HepG2 (cell line): ENCODE results near the gene NRSN2. TPM values are rescaled to one million over a fixed set of nuclear protein-coding genes. Genes with fewer than 3 reads are reported as not detected.

ENCODE experiments used
- CREB3 ChIP-seq: sonication (generic); formaldehyde crosslinking; IDR thresholded peaks from 2 replicates; pipeline ENCODE4 v1.5.0; 2020; ENCODE audit warnings: missing genetic modification reagents
- E2F2 ChIP-seq: sonication (generic); formaldehyde crosslinking; IDR thresholded peaks from 2 replicates; pipeline ENCODE4 v1.4.0; 2020; ENCODE audit warnings: missing genetic modification reagents, borderline replicate concordance
- FIP1L1 ChIP-seq: fragments of 200-400 bp; formaldehyde crosslinking; IDR thresholded peaks from 2 replicates; pipeline ENCODE4 v1.6.1; 2018; ENCODE audit warnings: low read depth, mild to moderate bottlenecking, low read length, moderate library complexity, borderline replicate concordance; ENCODE audit not compliant: insufficient read depth
- FOXC1 ChIP-seq: sonication (generic); formaldehyde crosslinking; IDR thresholded peaks from 2 replicates; pipeline ENCODE4 v1.8.0; 2022; ENCODE audit warnings: mild to moderate bottlenecking, missing genetic modification reagents, borderline replicate concordance
- KDM4B ChIP-seq: sonication (generic); formaldehyde crosslinking; IDR thresholded peaks from 2 replicates; pipeline ENCODE4 v1.4.0; 2020; ENCODE audit warnings: missing genetic modification reagents
- MTA1 ChIP-seq: sonication (generic); formaldehyde crosslinking; IDR thresholded peaks from 2 replicates; pipeline ENCODE4 v1.4.0; 2020; ENCODE audit warnings: missing genetic modification reagents, mild to moderate bottlenecking, borderline replicate concordance
- NR2F2 ChIP-seq: IDR thresholded peaks from 2 replicates; pipeline ENCODE4 v1.6.1; 2012; ENCODE audit warnings: low read depth, inconsistent platforms, borderline replicate concordance
- POLR2G ChIP-seq: fragments of 200-400 bp; formaldehyde crosslinking; IDR thresholded peaks from 2 replicates; pipeline ENCODE4 v1.6.1; 2018; ENCODE audit warnings: mild to moderate bottlenecking, low read depth, low read length, moderate library complexity
- RARA ChIP-seq: IDR thresholded peaks from 2 replicates; pipeline ENCODE4 v1.6.1; 2016; ENCODE audit warnings: missing genetic modification reagents, missing compliant biosample characterization
- SNAPC5 ChIP-seq: sonication (generic); formaldehyde crosslinking; IDR thresholded peaks from 2 replicates; pipeline ENCODE4 v1.8.1; 2023; ENCODE audit warnings: mild to moderate bottlenecking, missing genetic modification reagents, borderline replicate concordance
- SP5 ChIP-seq: IDR thresholded peaks from 2 replicates; pipeline ENCODE4 v1.6.1; 2016; ENCODE audit warnings: low read depth, borderline replicate concordance
- YEATS4 ChIP-seq: sonication (generic); formaldehyde crosslinking; IDR thresholded peaks from 2 replicates; pipeline ENCODE4 v1.4.0; 2020; ENCODE audit warnings: missing genetic modification reagents, borderline replicate concordance
- ZFP90 ChIP-seq: sonication (generic); formaldehyde crosslinking; IDR thresholded peaks from 2 replicates; pipeline ENCODE4 v1.8.0; 2022; ENCODE audit warnings: missing genetic modification reagents, mild to moderate bottlenecking, inconsistent platforms, borderline replicate concordance
- ZMAT3 ChIP-seq: sonication (generic); formaldehyde crosslinking; conservative IDR thresholded peaks from 2 replicates; pipeline ENCODE4 v1.7.0; 2021; ENCODE audit warnings: missing genetic modification reagents
- ZNF253 ChIP-seq: sonication (generic); formaldehyde crosslinking; IDR thresholded peaks from 2 replicates; pipeline ENCODE4 v1.8.0; 2022; ENCODE audit warnings: mild to moderate bottlenecking, missing genetic modification reagents, borderline replicate concordance
- ZNF33A ChIP-seq: sonication (generic); formaldehyde crosslinking; IDR thresholded peaks from 2 replicates; pipeline ENCODE4 v1.5.1; 2020; ENCODE audit warnings: missing genetic modification reagents, mild to moderate bottlenecking, moderate library complexity, borderline replicate concordance
- ZNF350 ChIP-seq: sonication (generic); formaldehyde crosslinking; IDR thresholded peaks from 2 replicates; pipeline ENCODE4 v1.4.0; 2020; ENCODE audit warnings: mild to moderate bottlenecking, low read depth, missing genetic modification reagents, borderline replicate concordance
- polyA plus RNA-seq, 8 experiments: library from polyadenylated mRNA; depleted of rRNA in 3 of 8; stranded (reverse) in 7 of 8; unstranded in 1 of 8; fragments of >200 nt; fragmentation: Illumina TruSeq in 4 of 8; extraction: Trizol in 4 of 8; gene quantifications; 2 replicates each; pipeline versions ENCODE4 v1.2.1 to v1.2.3, GENCODE V29; 2011 to 2016; ENCODE audit warnings: low read depth in 4 of 8, missing spikeins in 1 of 8, mixed read lengths in 1 of 8; ENCODE audit not compliant: insufficient read depth in 1 of 8
- total RNA-seq, 5 experiments: library from RNA; depleted of rRNA; stranded (reverse); fragments of >200 nt; fragmentation: Illumina TruSeq; extraction: Trizol; gene quantifications; 2 replicates each; pipeline ENCODE4 v1.2.3, GENCODE V29; 2016; ENCODE audit warnings: low read depth in 1 of 5
- TF ChIP-seq, protein P1 (sequence below), 2 experiments: fragments of 450-650 bp in 1 of 2; sonication (generic) in 1 of 2; formaldehyde crosslinking; IDR thresholded peaks; 2 replicates each; pipeline versions ENCODE4 v1.5.0 to v1.8.0; 2020 to 2022; ENCODE audit warnings: mild to moderate bottlenecking in 1 of 2, missing genetic modification reagents in 1 of 2
- TF ChIP-seq, protein P2 (sequence below): sonication (generic); formaldehyde crosslinking; IDR thresholded peaks from 2 replicates; pipeline ENCODE4 v1.4.0; 2020; ENCODE audit warnings: missing genetic modification reagents
- TF ChIP-seq, protein P3 (sequence below): sonication (generic); formaldehyde crosslinking; IDR thresholded peaks from 2 replicates; pipeline ENCODE4 v1.8.0; 2022; ENCODE audit warnings: missing genetic modification reagents, low read depth, mild to moderate bottlenecking, borderline replicate concordance
- TF ChIP-seq, protein P4 (sequence below): sonication (generic); formaldehyde crosslinking; IDR thresholded peaks from 2 replicates; pipeline ENCODE4 v1.5.1; 2020; ENCODE audit warnings: mild to moderate bottlenecking, moderate library complexity, missing genetic modification reagents

Gene NRSN2
- total and polyA plus RNA-seq, 2 of the 13 experiments (the other 11 are each of a cell fraction or from before 2014, with no cell fraction given), result 32.3 to 49.4 TPM

- TF ChIP-seq, protein P1, sequence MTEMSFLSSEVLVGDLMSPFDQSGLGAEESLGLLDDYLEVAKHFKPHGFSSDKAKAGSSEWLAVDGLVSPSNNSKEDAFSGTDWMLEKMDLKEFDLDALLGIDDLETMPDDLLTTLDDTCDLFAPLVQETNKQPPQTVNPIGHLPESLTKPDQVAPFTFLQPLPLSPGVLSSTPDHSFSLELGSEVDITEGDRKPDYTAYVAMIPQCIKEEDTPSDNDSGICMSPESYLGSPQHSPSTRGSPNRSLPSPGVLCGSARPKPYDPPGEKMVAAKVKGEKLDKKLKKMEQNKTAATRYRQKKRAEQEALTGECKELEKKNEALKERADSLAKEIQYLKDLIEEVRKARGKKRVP (CRISPR knock-in tag; IDR thresholded peaks at IDR 0.05), result peak in 1 of 2 experiments; percentile 7; a peak in 1 of 4 replicates
- TF ChIP-seq YEATS4 (peak; percentile 67; the same call in 1 of the 2 replicates), FOXC1 (no peak; the same call in none of the 2 replicates), ZNF33A (0 out of 2 replicates have a peak, but pooled peaks have one; percentile 39), SNAPC5 (CRISPR knock-in tag) (no peak), KDM4B (CRISPR knock-in tag) (peak; percentile 52; the same call in 1 of the 2 replicates), CREB3 (CRISPR knock-in tag) (no peak), ZNF350 (CRISPR knock-in tag) (no peak), NR2F2 (no peak; the same call in 1 of the 2 replicates), RARA (no peak; the same call in 1 of the 2 replicates), E2F2 (CRISPR knock-in tag) (peak; percentile 54), POLR2G (peak; percentile 49), ZNF253 (peak; percentile 76; the same call in 1 of the 2 replicates), FIP1L1 (no peak), MTA1 (CRISPR knock-in tag) (peak; percentile 54; the same call in 1 of the 2 replicates), ZFP90 (CRISPR knock-in tag) (peak; percentile 64), SP5 (CRISPR knock-in tag) (peak; percentile 58; the same call in 1 of the 2 replicates), ZMAT3 (CRISPR knock-in tag) (peak; percentile 56; the same call in 1 of the 2 replicates)
- TF ChIP-seq, protein P2, sequence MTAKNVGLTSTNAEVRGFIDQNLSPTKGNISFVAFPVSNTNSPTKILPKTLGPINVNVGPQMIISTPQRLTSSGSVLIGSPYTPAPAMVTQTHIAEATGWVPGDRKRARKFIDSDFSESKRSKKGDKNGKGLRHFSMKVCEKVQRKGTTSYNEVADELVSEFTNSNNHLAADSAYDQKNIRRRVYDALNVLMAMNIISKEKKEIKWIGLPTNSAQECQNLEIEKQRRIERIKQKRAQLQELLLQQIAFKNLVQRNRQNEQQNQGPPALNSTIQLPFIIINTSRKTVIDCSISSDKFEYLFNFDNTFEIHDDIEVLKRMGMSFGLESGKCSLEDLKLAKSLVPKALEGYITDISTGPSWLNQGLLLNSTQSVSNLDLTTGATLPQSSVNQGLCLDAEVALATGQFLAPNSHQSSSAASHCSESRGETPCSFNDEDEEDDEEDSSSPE (CRISPR knock-in tag), result peak; percentile 78
- TF ChIP-seq, protein P3, sequence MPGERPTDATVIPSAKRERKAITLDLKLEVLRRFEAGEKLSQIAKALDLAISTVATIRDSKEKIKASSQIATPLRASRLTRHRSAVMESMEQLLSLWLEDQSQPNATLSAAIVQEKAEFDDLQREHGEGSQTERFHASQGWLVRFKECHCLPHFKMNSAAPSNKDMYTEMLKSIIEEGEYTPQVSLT, result 0 out of 2 replicates have a peak, but pooled peaks have one; percentile 7
- TF ChIP-seq, protein P4, sequence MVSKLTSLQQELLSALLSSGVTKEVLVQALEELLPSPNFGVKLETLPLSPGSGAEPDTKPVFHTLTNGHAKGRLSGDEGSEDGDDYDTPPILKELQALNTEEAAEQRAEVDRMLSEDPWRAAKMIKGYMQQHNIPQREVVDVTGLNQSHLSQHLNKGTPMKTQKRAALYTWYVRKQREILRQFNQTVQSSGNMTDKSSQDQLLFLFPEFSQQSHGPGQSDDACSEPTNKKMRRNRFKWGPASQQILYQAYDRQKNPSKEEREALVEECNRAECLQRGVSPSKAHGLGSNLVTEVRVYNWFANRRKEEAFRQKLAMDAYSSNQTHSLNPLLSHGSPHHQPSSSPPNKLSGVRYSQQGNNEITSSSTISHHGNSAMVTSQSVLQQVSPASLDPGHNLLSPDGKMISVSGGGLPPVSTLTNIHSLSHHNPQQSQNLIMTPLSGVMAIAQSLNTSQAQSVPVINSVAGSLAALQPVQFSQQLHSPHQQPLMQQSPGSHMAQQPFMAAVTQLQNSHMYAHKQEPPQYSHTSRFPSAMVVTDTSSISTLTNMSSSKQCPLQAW (CRISPR knock-in tag), result 0 out of 2 replicates have a peak, but pooled peaks have one; percentile 4
These were observed at the start of gene NRSN2 (continued) for GRCh38 chr20:346640-347316.
